Measurements from ENCODE around the gene TBC1D9. TPM values are rescaled to one million over a fixed set of nuclear protein-coding genes. Genes with fewer than 3 reads are reported as not detected.

TBC1D9 gene
- total and polyA plus RNA-seq, 4 donors, result 9.0 to 52.6 (median 24.5) TPM

DNA sequence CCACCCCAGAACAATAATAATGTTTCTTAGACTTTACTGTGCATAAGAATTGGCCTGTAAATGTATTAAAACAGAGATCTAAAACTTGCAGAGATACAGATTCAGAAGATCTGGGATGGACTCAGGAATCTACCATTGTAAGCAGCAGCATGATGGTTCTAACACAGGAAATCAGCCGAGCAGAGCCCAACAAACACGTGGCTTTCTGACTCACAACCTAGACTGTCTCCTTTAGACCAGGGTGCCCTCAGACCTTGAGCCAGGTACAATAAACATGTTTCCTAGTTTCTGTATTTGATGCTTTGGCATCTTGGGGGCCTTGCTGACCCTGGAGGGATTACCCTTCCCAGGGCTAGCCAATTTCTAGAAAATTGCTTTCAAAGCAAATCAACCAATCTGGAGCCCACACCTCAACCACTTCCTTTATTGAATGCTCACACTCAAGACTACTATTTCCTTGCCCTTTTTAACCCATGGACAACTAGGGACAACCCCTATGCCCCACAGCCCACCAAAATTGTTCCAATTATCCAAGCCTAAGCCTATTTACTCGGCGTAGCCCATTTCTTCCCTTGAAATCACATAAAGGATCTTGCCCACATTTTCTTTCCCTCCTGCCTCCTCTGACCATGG, 80.5 kb downstream of the TBC1D9 start:
- no peak for ATAC-seq (ENCODE audit: insufficient read depth, low FRiP score)
- Histone ChIP-seq H3K36me3 (ENCODE audit: control insufficient read depth in 4 of 4, insufficient read depth in 4 of 4, low read length in 4 of 4) (peaks cover 6 to 25% (median 20%) of the 10 kb centered on the region in 4 donors), H3K9ac (ENCODE audit: insufficient read depth in 1 of 2, low read length in 2 of 2) (no peak overlapping the region), H3K9me3 (ENCODE audit: control insufficient read depth in 4 of 4, insufficient read depth in 3 of 4, low read length in 3 of 4) (no peaks in the 10 kb centered on the region), H3K27ac (ENCODE audit: low read depth in 1 of 2, low read length in 1 of 2) (no peak overlapping the region), H3K4me1 (ENCODE audit: control insufficient read depth in 5 of 5, insufficient read depth in 5 of 5, low read length in 5 of 5) (peaks cover 0 to 5% (median 0%) of the 10 kb centered on the region in 5 donors), H3K27me3 (ENCODE audit: control insufficient read depth in 3 of 3, insufficient read depth in 3 of 3, low read length in 2 of 3) (no peaks in the 10 kb centered on the region), H3K4me3 (no peak overlapping the region)
- TF ChIP-seq, protein P1, sequence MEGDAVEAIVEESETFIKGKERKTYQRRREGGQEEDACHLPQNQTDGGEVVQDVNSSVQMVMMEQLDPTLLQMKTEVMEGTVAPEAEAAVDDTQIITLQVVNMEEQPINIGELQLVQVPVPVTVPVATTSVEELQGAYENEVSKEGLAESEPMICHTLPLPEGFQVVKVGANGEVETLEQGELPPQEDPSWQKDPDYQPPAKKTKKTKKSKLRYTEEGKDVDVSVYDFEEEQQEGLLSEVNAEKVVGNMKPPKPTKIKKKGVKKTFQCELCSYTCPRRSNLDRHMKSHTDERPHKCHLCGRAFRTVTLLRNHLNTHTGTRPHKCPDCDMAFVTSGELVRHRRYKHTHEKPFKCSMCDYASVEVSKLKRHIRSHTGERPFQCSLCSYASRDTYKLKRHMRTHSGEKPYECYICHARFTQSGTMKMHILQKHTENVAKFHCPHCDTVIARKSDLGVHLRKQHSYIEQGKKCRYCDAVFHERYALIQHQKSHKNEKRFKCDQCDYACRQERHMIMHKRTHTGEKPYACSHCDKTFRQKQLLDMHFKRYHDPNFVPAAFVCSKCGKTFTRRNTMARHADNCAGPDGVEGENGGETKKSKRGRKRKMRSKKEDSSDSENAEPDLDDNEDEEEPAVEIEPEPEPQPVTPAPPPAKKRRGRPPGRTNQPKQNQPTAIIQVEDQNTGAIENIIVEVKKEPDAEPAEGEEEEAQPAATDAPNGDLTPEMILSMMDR (IDR thresholded peaks at IDR 0.05; ENCODE audit: control extremely low read depth, extremely low read depth), result no peak
- WGBS, 2 donors, result 82 to 88% methylated on average over 4 of the region's 4 CpGs
- DNase-seq, result no peak

DNA sequence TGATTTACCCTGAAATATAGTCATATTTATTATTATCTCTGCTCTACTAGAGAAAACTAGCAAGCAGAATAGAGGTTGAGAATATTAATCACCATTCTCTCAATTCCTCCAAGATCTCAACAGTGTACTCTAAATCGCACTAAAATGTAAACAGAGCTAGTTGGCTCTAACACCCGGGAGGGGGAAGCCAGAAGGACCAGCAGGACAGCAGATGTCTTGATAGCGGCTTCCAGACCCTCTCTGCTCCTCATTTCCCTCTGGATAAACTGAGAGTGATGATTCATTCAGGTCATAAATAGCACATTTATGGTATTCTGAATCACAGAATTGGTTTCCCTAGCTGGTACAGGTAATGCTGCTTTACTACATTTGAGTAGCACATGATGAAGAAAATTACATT, 82.5 kb downstream of the TBC1D9 start:
- Histone ChIP-seq H3K4me1 (ENCODE audit: control insufficient read depth in 5 of 5, insufficient read depth in 5 of 5, low read length in 5 of 5) (peaks cover 0 to 5% (median 0%) of the 10 kb centered on the region in 5 donors), H3K9me3 (ENCODE audit: control insufficient read depth in 4 of 4, insufficient read depth in 3 of 4, low read length in 3 of 4) (no peaks in the 10 kb centered on the region), H3K4me3 (no peak overlapping the region), H3K27me3 (ENCODE audit: control insufficient read depth in 3 of 3, insufficient read depth in 3 of 3, low read length in 2 of 3) (no peaks in the 10 kb centered on the region), H3K27ac (ENCODE audit: low read depth in 1 of 2, low read length in 1 of 2) (no peak overlapping the region), H3K9ac (ENCODE audit: insufficient read depth in 1 of 2, low read length in 2 of 2) (no peak overlapping the region), H3K36me3 (ENCODE audit: control insufficient read depth in 4 of 4, insufficient read depth in 4 of 4, low read length in 4 of 4) (peaks cover 10 to 30% (median 26%) of the 10 kb centered on the region in 4 donors)
- TF ChIP-seq, protein P1 (IDR thresholded peaks at IDR 0.05; ENCODE audit: control extremely low read depth, extremely low read depth), result no peak
- ATAC-seq (ENCODE audit: insufficient read depth, low FRiP score), result no peak
- peak in 2 of 3 donors; percentile 42 to 48 for DNase-seq
- WGBS, 2 donors, result 41 to 66% methylated on average over 3 of the region's 3 CpGs

DNA sequence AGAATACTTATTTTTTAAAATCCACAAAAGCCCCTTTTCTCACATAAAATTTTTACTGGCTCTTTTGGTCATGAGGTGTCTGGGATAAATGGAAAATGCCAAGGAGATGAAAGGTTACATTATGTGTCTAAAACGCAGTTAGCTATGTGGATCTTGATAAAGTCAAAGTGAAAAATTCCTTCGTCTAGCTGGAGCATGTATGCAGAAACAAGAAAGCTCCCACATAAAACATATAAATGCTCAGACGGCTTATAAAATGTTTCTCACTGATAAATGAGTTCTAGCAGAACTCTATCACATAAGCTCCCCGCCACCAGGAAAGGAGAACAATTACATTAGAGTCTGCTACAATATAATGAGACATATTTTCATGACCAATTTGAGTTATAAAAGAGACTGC, 83.8 kb downstream of the TBC1D9 start:
- 88 to 95% methylated on average over 4 of the region's 4 CpGs for WGBS, 2 donors
- DNase-seq, result peak in 2 of 3 donors; percentile 26 to 43
- peaks cover 0 to 5% (median 0%) of the 10 kb centered on the region in 5 donors for H3K4me1 ChIP-seq (ENCODE audit: control insufficient read depth in 5 of 5, insufficient read depth in 5 of 5, low read length in 5 of 5)
- no peak for ATAC-seq (ENCODE audit: insufficient read depth, low FRiP score)
- no peaks in the 10 kb centered on the region for H3K9me3 ChIP-seq (ENCODE audit: control insufficient read depth in 4 of 4, insufficient read depth in 3 of 4, low read length in 3 of 4)
- peaks cover 10 to 32% (median 24%) of the 10 kb centered on the region in 4 donors for H3K36me3 ChIP-seq (ENCODE audit: control insufficient read depth in 4 of 4, insufficient read depth in 4 of 4, low read length in 4 of 4)
- no peaks in the 10 kb centered on the region for H3K27me3 ChIP-seq (ENCODE audit: control insufficient read depth in 3 of 3, insufficient read depth in 3 of 3, low read length in 2 of 3)
- H3K4me3 ChIP-seq, result no peak overlapping the region
- TF ChIP-seq, protein P1 (IDR thresholded peaks at IDR 0.05; ENCODE audit: control extremely low read depth, extremely low read depth), result no peak
- no peak overlapping the region for H3K9ac ChIP-seq (ENCODE audit: insufficient read depth in 1 of 2, low read length in 2 of 2)
- H3K27ac ChIP-seq (ENCODE audit: low read depth in 1 of 2, low read length in 1 of 2), result no peak overlapping the region
